DMS53 treated with DMSO at 0.1 percent for 48 hours (cell line): ENCODE results near the gene DLX3.

Source experiments
- DNase-seq: peaks from one replicate; lab custom pipeline; 2025; ENCODE audit not compliant: unreplicated experiment; lab: John Stamatoyannopoulos, UW

DLX3 gene

GRCh38 chr17:49992933-49993422 is 2.0 kb downstream of the DLX3 start:
- no peak for DNase-seq

DNA sequence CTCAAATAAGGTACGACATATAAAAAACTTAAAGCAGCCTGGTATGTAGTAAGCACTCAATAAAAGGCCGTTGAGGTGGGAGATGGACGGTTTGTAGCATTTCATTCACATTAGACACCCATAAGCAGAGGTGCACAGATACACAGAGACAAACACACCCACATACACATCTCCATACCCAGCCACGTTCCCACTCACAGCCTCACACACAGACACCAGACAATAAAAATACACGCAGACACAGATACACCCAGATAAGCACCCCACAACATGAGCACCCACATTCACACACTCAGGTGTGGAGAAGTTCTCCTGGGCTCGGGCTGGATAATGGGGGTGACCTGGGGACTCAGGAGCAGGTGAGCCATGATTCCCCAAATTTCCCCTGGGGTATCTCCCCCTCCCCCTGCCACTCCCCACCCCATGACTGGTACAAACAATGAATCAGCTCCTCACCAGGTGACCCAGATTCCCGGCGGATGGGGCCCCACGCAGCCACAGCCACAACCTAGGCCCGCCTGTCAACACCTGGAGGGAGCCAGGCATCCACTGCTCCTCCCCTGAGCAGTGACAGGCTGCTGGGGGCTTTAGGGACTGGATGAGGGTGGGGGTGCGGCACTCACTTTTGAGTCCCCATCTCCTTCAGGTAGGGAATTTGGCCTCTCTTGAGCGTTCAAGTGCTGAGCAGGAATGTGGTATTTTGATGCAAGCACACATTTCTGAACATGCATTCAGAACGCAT is 2.7 kb downstream of the DLX3 start:
- no peak for DNase-seq

- no peak for DNase-seq
Observed at GRCh38 chr17:49991409-49991808, 3.6 kb downstream of the DLX3 start.

DNA sequence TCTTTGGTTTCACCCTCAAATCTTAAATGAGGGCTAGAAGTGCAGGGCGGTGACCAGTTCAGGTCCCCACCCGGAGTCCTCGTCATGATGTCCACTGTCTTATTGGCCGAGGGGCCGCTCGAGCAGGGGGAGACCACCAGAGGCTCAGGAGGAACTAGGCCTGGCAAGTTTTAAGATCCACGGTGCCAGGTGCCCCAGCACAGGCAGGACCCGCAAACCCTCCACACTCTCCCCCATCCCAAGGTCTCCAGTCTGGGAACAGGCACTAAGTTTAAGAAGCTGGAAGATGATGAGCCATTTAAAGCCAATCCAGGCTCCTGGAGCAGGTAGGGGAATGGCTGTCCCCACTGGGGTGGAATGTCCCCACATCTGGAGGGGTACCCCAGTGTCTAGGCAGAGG is 4.1 kb downstream of the DLX3 start:
- no peak for DNase-seq

GRCh38 chr17:49990331-49990730 is 4.7 kb downstream of the DLX3 start:
- no peak for DNase-seq

DNA sequence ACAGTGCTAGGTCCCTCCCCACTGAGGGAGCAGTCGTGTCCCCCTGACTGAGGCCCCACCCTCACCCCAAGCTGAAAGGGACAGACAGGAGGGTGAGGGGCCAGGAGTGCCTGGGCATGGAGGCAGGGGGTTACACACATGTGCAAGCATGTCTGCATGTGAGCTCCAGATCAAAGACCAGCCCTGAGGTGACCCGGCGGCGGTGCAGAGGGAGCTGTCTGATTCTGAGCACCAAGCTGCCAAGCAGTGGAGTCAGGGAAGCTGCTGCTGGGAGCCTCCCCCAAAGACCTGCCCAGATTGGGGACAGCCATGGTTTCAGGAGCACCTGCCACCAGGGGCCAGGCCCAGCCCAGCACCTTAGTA is 5.5 kb downstream of the DLX3 start:
- no peak for DNase-seq

- DNase-seq = no peak
Observed at GRCh38 chr17:49987681-49988441, 7.2 kb downstream of the DLX3 start.

DNA sequence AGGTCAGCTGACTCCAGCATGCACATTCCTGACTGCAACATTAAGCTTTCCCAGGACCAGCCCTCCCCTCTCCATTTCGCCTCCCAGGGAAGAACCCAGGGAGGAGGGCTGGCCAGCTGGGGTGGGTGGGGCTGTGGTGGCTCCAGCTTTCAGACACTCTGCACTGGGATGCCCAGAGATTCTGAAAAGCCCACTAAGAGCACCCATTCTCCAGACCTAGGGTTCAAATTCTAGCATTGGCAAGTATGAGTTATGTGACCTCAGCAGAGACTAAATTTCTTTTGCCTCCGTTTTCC is 7.8 kb downstream of the DLX3 start:
- DNase-seq = no peak

GRCh38 chr17:49986396-49987289 is 8.4 kb downstream of the DLX3 start:
- no peak for DNase-seq

DNA sequence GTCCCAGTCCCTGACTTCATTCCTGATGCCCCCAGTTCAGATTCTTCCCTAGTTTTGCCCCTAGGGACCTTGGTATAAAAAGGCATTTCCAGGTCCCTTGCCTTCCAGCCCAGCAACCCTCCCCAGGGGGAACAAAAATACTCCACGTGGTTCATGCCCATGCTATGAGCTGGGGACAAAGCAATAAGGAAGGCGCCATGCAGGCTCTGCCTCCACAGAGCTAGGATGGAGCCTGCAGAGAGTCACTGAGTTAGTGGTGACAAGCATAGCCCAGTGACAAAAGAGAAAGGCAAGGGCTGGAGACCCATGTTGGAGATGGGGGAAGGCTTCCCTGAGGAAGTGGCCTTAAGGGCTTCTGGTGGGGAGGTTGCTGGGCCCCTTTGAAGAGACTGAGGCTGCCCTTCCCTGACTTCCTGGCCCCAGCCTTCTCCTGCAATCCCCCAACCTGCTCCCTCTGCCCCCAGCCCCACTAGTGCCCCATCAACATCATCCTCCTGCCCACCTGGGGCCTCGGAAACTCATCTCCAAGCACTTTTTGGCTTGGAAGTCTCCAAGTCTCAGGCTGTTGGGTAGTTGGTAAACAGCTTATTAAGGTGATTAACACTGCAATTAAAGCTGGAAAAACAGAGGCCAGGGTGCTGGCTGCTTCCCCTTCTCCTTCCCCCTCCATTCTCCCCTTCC is 9.6 kb downstream of the DLX3 start:
- no peak for DNase-seq

- no peak for DNase-seq
Observed at GRCh38 chr17:49984776-49985175, 10.2 kb downstream of the DLX3 start.

DNA sequence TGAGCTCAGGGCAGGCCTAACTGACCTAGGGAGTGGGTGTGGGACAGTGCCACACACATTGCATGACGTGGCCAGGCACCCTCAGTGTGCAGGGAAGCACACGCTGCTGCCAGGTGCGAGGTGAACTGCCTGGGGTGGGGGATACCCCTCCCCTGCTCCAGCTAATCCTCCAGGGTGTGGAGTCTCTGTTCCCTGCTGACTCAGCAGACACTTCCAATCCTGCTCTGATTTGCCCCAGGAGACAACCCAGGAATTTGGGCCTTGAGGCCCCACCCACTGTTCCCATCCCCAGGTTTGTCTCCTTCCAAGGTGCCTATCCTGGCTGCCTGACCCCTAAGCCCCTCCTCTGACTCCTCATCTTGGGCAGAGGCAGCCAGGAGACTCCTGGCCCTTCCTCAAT is 10.7 kb downstream of the DLX3 start:
- DNase-seq = no peak

DNA sequence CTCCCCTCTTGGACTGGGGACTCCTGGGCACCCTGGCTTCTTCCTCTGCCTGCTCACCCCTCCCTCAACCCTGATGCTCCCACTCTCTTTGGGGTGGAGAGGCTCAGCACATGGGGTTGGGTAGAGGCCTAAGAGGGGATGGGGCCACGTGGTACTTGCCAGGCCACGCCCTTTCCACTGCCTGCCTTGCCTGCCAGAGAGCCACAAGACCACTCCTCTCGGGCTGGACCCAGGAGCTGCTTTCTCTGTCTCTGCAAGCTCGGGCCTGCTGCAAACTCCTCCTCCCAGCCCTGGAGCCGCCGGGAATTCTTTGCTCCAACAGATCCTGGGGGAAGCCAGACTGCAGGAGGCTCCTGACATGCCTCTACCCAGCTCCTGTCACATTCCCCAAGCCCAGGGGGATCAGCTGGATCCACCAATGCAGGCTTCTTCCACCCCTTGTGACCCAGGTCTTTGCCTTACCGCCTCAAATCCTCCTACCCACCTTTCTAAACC is 14.3 kb downstream of the DLX3 start:
- DNase-seq = no peak

GRCh38 chr17:49979748-49980479 is 15.1 kb downstream of the DLX3 start:
- no peak for DNase-seq

GRCh38 chr17:49978501-49978900 is 16.5 kb downstream of the DLX3 start:
- DNase-seq = no peak

- no peak for DNase-seq
Observed at GRCh38 chr17:49977463-49978389, 17.3 kb downstream of the DLX3 start.

- DNase-seq = no peak
Observed at GRCh38 chr17:49976828-49977202, 18.2 kb downstream of the DLX3 start.

GRCh38 chr17:49976163-49976827 is 18.7 kb downstream of the DLX3 start:
- DNase-seq = no peak

DNA sequence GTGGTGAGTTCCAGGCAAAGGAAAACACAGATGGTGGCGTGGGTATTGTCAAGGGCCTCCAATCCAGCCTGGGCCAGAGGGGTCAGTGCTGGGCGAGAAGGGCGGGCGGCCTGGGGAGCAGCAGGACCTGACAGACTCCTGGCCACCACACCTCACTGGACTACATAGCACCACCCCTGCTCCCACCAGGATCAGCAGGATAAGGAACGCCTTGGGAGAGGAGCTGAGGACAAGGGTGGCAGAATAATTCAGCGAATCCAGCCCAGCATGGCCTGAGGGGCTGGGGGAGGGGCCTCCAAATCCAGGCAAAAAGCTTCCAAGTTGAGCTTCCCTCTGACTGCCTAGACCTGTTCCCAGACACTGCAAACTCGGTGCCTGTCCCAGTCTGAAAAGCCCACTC is 19.5 kb downstream of the DLX3 start:
- no peak for DNase-seq
